Measurements from ENCODE around the gene GSAP. TPM values are rescaled to one million over a fixed set of nuclear protein-coding genes. Genes with fewer than 3 reads are reported as not detected.
"Not testable (repeated sequence)": the region's sequence is repeated elsewhere in the genome, so short reads cannot be mapped to it uniquely, and the experiment has no call there.

The GSAP gene
- total RNA-seq, 2 donors from 2014 or later: 4.9 to 5.0 TPM

DNA sequence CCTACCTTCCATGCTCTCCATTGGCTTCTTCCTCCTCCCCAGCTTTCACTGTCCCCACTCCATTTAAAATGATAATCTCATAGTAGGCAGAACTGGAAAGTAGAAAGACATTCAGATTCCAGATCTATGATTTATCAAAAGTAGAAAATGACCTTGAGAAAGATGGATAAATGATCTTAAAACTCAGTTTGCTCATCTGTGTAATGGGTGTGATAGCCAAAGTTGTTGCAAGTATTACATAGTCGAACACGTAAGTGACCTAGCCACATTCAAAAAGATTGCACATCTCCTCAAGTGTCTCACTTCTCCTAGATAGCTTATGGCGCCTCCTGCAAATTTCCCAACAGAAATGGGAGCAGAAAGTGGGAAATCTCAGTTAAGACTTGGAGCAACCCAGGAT, 126.8 kb downstream of the GSAP start:
- Mint-ChIP-seq H3K4me1 (ENCODE audit: low read depth) (no peaks in the 10 kb centered on the region), H3K9me3 (peaks cover 0 to 3% of the 10 kb centered on the region in 2 donors), H3K27ac (no peak overlapping the region), H3K4me3 (no peak overlapping the region), H3K36me3 (ENCODE audit: insufficient read depth in 2 of 2) (peaks cover 2 to 7% of the 10 kb centered on the region in 2 donors), H3K27me3 (ENCODE audit: low read depth) (no peaks in the 10 kb centered on the region)
- DNase-seq (no peak), ATAC-seq (replicated peaks in 1 of 2) (no peak)

DNA sequence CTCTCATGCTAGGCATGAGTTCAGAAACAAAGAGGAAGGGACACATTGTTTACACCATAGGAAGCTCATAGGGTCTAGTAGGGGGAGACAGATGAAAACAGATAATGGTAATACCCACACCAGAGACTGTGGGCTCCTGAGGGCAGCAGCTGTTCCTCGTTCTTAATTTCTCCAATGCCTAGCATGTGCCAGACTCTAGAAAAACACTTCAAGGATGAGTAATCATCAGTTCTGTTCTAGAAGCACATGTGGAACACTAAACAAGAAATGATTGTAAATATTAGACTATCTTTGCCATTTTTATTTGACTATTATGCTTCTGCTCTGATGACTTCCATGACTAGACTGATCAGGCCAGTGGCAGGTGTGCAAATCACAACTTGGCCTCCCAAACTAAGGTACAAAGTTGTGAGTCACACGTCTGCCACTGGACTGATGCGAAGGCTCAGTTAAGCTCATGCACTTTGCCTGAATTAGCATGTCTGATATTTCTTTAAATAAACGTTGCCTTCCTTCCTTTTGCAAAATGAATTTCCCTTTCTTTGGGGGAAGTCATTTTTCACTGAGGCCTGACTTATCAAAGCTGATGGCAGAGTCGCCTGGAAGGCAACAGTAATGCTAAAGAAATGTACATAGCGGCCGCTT, 127.4 kb downstream of the GSAP start:
- peaks cover 0 to 3% of the 10 kb centered on the region in 2 donors for H3K9me3 Mint-ChIP-seq
- no peak overlapping the region for H3K27ac Mint-ChIP-seq
- peaks cover 2 to 7% of the 10 kb centered on the region in 2 donors for H3K36me3 Mint-ChIP-seq (ENCODE audit: insufficient read depth in 2 of 2)
- H3K4me3 Mint-ChIP-seq: no peak overlapping the region
- DNase-seq (no peak), ATAC-seq (replicated peaks in 1 of 2) (no peak)
- H3K27me3 Mint-ChIP-seq (ENCODE audit: low read depth): no peaks in the 10 kb centered on the region
- no peaks in the 10 kb centered on the region for H3K4me1 Mint-ChIP-seq (ENCODE audit: low read depth)

DNA sequence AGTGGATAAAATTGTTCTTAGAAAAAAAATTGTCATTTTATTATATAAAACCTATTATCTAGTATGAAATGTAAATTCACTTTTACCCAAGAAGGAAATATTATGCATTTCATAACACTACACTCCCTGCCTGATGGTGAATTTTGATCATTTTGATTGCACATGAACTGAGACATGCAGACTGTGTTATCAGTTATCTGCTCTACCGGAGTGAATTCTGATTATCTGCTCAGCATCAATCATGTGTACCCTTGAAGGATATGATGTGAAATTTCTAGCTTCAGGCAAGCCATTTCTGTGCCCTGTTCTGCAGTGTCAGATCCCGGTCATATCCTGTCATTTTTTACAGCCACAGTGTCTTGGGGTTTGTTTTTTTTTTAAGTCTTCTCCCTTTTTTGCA, 131.5 kb downstream of the GSAP start:
- ATAC-seq (replicated peaks in 1 of 2): no peak
- H3K36me3 Mint-ChIP-seq (ENCODE audit: insufficient read depth in 2 of 2): peaks cover 2 to 6% of the 10 kb centered on the region in 2 donors
- H3K27ac Mint-ChIP-seq: no peak overlapping the region
- peaks cover 0 to 3% of the 10 kb centered on the region in 2 donors for H3K9me3 Mint-ChIP-seq
- no peaks in the 10 kb centered on the region for H3K4me1 Mint-ChIP-seq (ENCODE audit: low read depth)
- H3K4me3 Mint-ChIP-seq: no peak overlapping the region
- DNase-seq: no peak
- no peaks in the 10 kb centered on the region for H3K27me3 Mint-ChIP-seq (ENCODE audit: low read depth)

DNA sequence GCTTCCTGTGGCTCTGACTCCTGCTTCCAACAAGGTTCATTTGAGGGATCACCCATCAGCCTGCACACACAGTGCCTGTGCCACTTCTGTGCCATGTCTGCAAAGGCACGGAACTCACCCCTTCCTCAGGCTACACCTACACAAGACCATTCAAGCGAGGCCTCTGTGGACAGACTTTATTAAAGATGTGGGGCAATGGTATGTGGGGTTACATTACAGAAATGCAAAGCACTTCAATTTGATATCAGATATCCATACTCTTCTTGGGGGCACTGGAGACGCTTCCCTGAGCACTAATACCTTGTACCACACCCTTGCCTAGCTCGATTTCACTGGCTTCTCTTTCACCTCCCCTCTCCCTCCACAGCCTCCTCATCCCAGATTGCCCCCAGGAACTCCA, 132.1 kb downstream of the GSAP start:
- no peak overlapping the region for H3K27ac Mint-ChIP-seq

DNA sequence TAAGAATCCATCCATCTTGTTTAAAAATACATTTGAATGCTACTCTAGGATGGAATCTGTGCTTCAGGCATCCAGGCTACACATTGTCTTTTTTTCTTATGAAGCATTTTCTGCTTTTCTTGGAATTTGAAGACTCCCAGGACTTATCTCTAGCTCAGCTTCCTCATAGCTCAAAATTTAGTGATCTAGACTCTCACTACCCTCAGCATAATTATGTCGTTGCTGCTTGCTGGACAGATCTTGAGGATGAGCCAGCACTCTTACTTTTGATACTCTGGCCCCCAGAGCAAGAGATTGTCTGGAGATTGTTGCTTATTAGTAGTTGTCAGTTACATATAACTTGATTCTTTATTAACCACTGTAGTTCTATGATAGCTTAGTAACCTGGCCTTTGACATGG, 133.3 kb downstream of the GSAP start:
- DNase-seq (no peak), ATAC-seq (replicated peaks in 1 of 2) (no peak)
- Mint-ChIP-seq H3K4me3 (no peak overlapping the region), H3K9me3 (peaks cover 0 to 3% of the 10 kb centered on the region in 2 donors), H3K36me3 (ENCODE audit: insufficient read depth in 2 of 2) (peaks cover 2 to 3% of the 10 kb centered on the region in 2 donors), H3K4me1 (ENCODE audit: low read depth) (no peaks in the 10 kb centered on the region), H3K27me3 (ENCODE audit: low read depth) (no peaks in the 10 kb centered on the region), H3K27ac (no peak overlapping the region)

More for the DNA sequence above, 132.1 kb downstream of the GSAP start:
- Mint-ChIP-seq H3K9me3 (peaks cover 0 to 3% of the 10 kb centered on the region in 2 donors), H3K4me1 (ENCODE audit: low read depth) (no peaks in the 10 kb centered on the region), H3K36me3 (ENCODE audit: insufficient read depth in 2 of 2) (peaks cover 2 to 3% of the 10 kb centered on the region in 2 donors), H3K4me3 (no peak overlapping the region), H3K27me3 (ENCODE audit: low read depth) (no peaks in the 10 kb centered on the region)
- ATAC-seq (replicated peaks in 1 of 2) (no peak), DNase-seq (no peak)

DNA sequence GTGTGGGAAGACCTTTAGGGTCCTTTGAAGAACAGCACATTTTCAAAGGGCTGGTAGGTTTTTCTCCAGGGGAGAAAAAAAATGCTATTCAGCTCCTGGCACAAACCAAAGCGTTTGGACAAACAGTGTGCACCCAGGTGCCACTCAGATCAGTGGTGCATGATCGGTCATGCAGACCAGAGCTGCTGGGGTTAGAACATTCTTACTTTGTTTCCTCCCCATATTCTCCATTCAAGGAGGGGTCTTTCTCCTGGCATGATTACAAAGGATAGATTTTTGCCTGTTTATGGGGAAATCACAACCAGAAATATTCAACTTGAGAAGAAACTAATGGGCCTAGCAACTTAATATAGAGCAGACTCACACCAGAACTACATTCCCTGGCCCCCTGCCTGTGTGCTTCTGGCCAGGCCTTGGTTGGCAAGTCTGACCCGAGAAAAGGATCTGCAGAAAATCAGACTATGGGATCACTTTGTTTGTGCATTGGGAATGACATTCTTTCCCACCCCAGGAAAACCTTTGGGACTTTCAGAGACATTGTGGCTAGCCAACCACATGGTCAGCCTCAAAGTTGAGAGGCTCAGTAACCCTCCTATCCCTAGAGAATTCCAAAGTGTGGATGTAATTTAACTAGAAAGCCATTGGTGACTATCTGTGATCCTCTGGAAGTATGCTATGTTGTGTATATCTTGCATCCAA, 134.2 kb downstream of the GSAP start:
- Mint-ChIP-seq H3K9me3 (peaks cover 0 to 3% of the 10 kb centered on the region in 2 donors), H3K27me3 (ENCODE audit: low read depth) (no peaks in the 10 kb centered on the region), H3K27ac (no peak overlapping the region), H3K4me1 (ENCODE audit: low read depth) (no peaks in the 10 kb centered on the region), H3K4me3 (no peak overlapping the region), H3K36me3 (ENCODE audit: insufficient read depth in 2 of 2) (peaks cover 2 to 3% of the 10 kb centered on the region in 2 donors)
- ATAC-seq (replicated peaks in 1 of 2) (no peak), DNase-seq (no peak)

DNA sequence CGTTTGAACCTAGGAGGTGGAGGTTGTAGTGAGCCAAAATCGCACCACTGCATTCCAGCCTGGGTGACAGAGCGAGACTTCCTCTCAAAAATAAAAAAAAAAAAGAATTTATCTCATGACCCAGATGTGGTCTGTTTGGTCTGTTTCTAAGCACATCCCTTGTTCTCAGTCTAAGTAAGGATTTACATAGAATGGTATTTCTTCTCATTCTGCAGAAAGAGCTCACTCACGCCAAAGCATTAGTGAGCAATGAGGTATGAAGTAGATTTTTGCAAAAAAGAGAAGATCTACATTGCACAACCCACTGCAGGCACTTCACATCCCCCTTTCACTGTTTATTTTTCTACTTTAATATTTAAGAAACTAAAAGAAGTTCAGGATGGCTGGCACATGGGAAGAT, 140.0 kb downstream of the GSAP start:
- Mint-ChIP-seq H3K36me3 (ENCODE audit: insufficient read depth in 2 of 2) (no peaks in the 10 kb centered on the region), H3K27ac (no peak overlapping the region), H3K9me3 (no peaks in the 10 kb centered on the region), H3K4me1 (ENCODE audit: low read depth) (peaks cover 10% of the 10 kb centered on the region), H3K27me3 (ENCODE audit: low read depth) (no peaks in the 10 kb centered on the region), H3K4me3 (no peak overlapping the region)
- no peak for DNase-seq
- peak; percentile 58 to 84 for ATAC-seq (replicated peaks in 1 of 2)

DNA sequence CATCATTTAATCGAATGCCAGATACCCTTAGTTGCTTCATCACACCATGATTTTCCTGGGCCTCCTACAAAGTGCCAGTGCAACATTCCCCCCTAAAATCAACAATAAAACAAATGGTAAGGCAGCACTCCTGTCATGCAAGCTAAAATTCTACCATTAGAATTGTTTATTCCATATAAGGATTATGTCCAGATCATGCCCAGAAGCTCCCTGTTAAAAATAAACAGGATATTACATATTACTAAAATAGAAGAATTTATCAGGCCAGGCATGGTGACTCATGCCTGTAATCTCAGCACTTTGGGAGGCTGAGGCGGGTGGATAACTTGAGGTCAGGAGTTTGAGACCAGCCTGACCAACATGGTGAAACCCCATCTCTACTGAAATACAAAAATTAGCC, 140.5 kb downstream of the GSAP start:
- not testable (repeated sequence) for H3K4me3 Mint-ChIP-seq; ATAC-seq (replicated peaks in 1 of 2); H3K27ac Mint-ChIP-seq; H3K27me3 Mint-ChIP-seq (ENCODE audit: low read depth); H3K9me3 Mint-ChIP-seq; DNase-seq; H3K36me3 Mint-ChIP-seq (ENCODE audit: insufficient read depth in 2 of 2)
- H3K4me1 Mint-ChIP-seq (ENCODE audit: low read depth): peaks cover 10% of the 10 kb centered on the region

DNA sequence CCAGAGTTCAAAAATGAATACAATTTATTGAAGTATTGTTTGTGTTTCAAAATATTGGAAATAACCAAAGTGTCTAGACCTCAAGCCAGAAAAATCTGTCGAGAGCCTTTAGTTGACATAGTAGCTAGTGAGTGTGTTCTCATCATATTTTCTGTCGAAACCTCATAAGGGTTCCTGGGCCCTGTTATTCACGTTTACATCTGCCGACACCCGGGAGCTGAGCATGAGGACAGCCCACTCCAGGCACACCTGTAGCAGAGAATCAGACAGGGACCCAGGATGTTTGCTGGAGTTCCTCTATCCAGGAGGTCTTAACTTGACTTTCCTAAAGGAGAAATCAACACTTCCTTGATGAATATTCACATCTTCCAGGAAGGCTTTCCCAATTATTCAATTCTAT, 144.4 kb downstream of the GSAP start:
- ATAC-seq (replicated peaks in 1 of 2) (no peak), DNase-seq (no peak)
- Mint-ChIP-seq H3K27me3 (ENCODE audit: low read depth) (peaks cover 10% of the 10 kb centered on the region), H3K27ac (no peak overlapping the region), H3K36me3 (ENCODE audit: insufficient read depth in 2 of 2) (no peaks in the 10 kb centered on the region), H3K4me3 (no peak overlapping the region), H3K4me1 (ENCODE audit: low read depth) (peaks cover 15% of the 10 kb centered on the region), H3K9me3 (peaks cover 0 to 1% of the 10 kb centered on the region in 2 donors)

DNA sequence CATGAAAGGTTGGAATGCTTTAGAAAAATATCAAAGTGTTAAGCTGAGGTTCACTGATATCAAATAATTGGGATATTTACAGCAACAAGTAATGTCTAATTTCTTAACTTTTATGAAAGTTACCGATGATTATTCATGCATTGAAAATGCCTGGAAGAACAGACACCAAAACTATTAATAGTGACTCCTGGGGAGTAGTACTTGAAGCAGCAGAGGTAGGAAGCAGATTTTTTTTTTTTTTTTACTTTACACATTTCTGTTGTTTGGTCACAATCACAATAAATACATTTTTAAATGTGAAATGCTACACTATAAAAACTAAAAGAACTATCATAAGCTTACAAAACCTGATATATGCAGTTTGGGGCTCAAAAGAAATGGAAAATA, 146.1 kb downstream of the GSAP start:
- Mint-ChIP-seq H3K27ac (no peak overlapping the region), H3K4me3 (no peak overlapping the region), H3K4me1 (ENCODE audit: low read depth) (peaks cover 19% of the 10 kb centered on the region), H3K27me3 (ENCODE audit: low read depth) (peaks cover 10% of the 10 kb centered on the region), H3K36me3 (ENCODE audit: insufficient read depth in 2 of 2) (no peaks in the 10 kb centered on the region), H3K9me3 (peaks cover 0 to 1% of the 10 kb centered on the region in 2 donors)
- no peak for ATAC-seq (replicated peaks in 1 of 2)
- no peak for DNase-seq

DNA sequence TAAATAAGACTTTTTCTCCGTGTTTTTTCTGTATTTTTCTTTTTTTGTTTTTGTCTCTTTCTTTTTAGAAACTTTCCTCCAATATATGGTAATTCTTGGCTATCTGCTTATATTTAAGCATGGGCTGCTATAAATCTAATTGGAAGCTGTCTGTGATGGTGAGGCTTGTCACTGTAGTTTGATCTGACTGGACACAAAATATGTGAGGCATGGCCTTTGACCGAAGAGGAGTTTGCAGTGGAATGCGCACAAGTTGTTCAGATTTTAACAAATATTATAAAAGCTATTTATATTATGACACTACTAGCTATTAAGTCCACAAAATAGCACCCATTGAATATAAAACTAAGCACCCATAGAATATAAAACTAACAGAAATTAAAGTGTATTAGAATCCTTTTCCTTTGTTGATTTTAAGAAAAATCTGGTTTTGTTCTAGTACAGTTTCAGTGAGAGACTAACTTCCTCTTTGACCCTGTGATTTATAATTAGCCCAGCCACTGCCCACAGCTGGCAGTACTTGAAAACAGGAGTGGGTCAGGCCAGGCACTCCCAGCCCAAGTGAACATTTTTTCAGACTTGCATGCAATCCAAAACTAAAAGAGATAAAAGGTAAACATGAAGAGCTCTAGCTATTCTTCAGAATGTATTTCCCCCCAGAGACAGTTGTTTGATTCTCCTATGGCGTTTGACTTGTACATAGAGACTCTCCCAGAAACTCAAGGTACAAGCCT, 146.6 kb downstream of the GSAP start:
- Mint-ChIP-seq H3K36me3 (ENCODE audit: insufficient read depth in 2 of 2) (peaks cover 0 to 1% of the 10 kb centered on the region in 2 donors), H3K9me3 (peaks cover 0 to 1% of the 10 kb centered on the region in 2 donors), H3K4me3 (no peak overlapping the region), H3K27me3 (ENCODE audit: low read depth) (peaks cover 10% of the 10 kb centered on the region), H3K4me1 (ENCODE audit: low read depth) (peaks cover 19% of the 10 kb centered on the region), H3K27ac (no peak overlapping the region)
- ATAC-seq (replicated peaks in 1 of 2) (no peak), DNase-seq (no peak)

DNA sequence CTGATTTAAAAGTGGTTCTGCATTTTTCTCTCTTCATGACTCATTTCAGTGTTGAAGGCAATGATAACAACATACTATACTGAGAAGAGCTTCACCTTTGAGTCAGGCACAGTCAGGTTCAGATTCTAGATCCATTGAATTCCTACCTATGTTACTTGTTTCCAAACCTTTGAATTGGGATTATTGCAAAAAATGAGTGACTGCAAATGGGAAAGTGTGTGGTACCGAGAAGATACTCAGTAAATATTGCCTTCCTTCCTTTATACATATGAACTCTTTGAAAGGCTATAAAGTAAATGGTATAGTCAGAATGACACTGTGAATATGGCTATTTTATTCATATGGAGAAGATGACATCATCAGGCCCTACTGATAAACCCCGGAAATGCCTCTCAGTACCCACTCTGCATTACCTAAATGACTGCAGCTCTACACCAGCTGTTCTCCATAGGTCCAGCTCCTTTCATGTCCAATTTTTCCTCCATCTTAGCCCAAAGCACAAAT, 149.8 kb downstream of the GSAP start:
- ATAC-seq (replicated peaks in 1 of 2) (peak; percentile 93 to 95), DNase-seq (peak; percentile 37 to 59)
- Mint-ChIP-seq H3K27ac (peak overlapping the region; percentile 61), H3K4me1 (ENCODE audit: low read depth) (peaks cover 19% of the 10 kb centered on the region), H3K9me3 (peaks cover 0 to 1% of the 10 kb centered on the region in 2 donors), H3K36me3 (ENCODE audit: insufficient read depth in 2 of 2) (peaks cover 0 to 1% of the 10 kb centered on the region in 2 donors), H3K27me3 (ENCODE audit: low read depth) (peaks cover 10% of the 10 kb centered on the region), H3K4me3 (peak overlapping the region; percentile 9 to 61)

DNA sequence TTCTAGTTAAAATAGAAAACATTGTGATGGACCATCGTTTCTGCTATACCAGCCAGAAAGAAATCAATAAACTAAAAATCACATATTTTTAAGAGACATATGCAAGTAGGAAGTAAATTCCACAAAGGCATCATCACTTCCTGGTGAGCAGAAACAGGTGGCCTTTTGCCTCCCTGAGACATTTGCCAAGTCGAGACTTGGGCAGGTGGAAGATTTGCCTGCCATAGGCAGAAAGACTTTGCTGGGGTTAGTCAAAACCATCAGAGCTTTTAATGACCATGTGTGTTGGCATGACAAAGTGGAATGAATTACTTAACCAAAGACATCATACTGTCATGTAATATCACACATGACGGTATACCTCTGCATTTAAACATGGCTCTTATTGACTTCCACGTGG, 150.5 kb downstream of the GSAP start:
- H3K27me3 Mint-ChIP-seq (ENCODE audit: low read depth): peaks cover 10% of the 10 kb centered on the region
- ATAC-seq (replicated peaks in 1 of 2) (peak; percentile 15 to 24), DNase-seq (no peak)
- no peak overlapping the region for H3K27ac Mint-ChIP-seq
- H3K36me3 Mint-ChIP-seq (ENCODE audit: insufficient read depth in 2 of 2): peaks cover 0 to 1% of the 10 kb centered on the region in 2 donors
- peak overlapping the region in 1 of 2 donors; percentile 19 for H3K4me3 Mint-ChIP-seq
- H3K4me1 Mint-ChIP-seq (ENCODE audit: low read depth): peaks cover 19% of the 10 kb centered on the region
- peaks cover 0 to 1% of the 10 kb centered on the region in 2 donors for H3K9me3 Mint-ChIP-seq
